Measurements from ENCODE around the gene ZDHHC16. TPM values are rescaled to one million over a fixed set of nuclear protein-coding genes. Genes with fewer than 3 reads are reported as not detected.
"Not testable (repeated sequence)": the region's sequence is repeated elsewhere in the genome, so short reads cannot be mapped to it uniquely, and the experiment has no call there.

Gene ZDHHC16
- total and polyA plus RNA-seq, 12 donors, result 13.4 to 49.6 (median 19.2) TPM

DNA sequence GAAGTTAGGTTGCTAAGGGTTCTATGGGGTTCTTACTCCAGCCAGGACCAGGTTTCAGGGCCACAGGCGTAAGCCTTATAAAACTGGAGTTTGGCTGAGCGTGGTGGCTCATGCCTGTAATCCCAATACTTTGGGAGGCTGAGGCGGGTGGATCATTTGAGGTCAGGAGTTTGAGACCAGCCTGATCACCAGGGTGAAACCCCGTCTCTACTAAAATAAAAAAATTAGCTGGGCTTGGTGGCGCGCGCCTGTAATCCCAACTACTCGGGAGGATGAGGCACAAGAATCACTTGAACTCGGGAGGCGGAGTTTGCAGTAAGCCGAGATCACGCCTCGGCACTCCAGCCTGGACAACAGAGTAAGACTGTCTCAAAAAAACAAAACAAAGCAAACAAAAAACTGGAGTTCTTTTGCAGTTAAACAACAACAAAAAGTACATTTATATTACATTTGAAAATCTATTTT is 44.5 kb upstream of the ZDHHC16 start:
- Histone ChIP-seq H3K4me1 (peaks cover 0 to 34% (median 13%) of the 10 kb centered on the region in 9 donors), H3K4me3 (peak overlapping the region in 9 of 10 donors; percentile 48 to 96 (median 79)), H3K27ac (peak overlapping the region in 9 of 10 donors; percentile 56 to 91 (median 83)), H3K9me3 (no peaks in the 10 kb centered on the region), H3K27me3 (no peaks in the 10 kb centered on the region), H3K36me3 (peaks cover 0 to 23% (median 4%) of the 10 kb centered on the region in 9 donors)
- TF ChIP-seq, protein P1, sequence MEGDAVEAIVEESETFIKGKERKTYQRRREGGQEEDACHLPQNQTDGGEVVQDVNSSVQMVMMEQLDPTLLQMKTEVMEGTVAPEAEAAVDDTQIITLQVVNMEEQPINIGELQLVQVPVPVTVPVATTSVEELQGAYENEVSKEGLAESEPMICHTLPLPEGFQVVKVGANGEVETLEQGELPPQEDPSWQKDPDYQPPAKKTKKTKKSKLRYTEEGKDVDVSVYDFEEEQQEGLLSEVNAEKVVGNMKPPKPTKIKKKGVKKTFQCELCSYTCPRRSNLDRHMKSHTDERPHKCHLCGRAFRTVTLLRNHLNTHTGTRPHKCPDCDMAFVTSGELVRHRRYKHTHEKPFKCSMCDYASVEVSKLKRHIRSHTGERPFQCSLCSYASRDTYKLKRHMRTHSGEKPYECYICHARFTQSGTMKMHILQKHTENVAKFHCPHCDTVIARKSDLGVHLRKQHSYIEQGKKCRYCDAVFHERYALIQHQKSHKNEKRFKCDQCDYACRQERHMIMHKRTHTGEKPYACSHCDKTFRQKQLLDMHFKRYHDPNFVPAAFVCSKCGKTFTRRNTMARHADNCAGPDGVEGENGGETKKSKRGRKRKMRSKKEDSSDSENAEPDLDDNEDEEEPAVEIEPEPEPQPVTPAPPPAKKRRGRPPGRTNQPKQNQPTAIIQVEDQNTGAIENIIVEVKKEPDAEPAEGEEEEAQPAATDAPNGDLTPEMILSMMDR (IDR thresholded peaks at IDR 0.05), result no peak
- 65 to 69% methylated on average over 13 of the region's 13 CpGs for WGBS, 2 donors
- ATAC-seq (no peak), DNase-seq (no peak)
- intact Hi-C loops (cut with DNase I), result loop anchor here in 4 of 10 donors (5.0 to 10.0 kb wide), 4 partner anchors 64 to 336 kb away; partner anchors contain the start of gene ZFYVE27 (in 1 of the 4)

DNA sequence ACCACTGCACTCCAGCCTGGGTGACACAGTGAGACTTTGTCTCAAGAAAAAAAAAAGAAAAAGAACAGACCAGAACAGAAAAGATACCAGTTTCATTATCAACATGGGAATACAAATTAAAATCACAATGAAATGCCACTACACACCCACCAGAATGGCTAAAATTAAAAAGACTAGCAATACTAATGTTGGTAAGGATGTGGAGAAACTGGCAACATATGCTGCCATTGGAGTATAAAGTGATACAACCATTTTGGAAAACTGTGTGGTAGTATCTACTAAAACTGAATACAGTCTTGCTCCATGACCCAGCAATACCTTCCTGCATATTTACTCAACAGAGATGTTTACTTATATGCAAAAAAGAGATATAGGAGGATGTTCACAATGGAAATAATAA is 41.9 kb upstream of the ZDHHC16 start:
- ATAC-seq, result no peak
- H3K27me3 ChIP-seq, result no peaks in the 10 kb centered on the region
- peaks cover 0 to under 1% (median 0%) of the 10 kb centered on the region in 9 donors for H3K36me3 ChIP-seq
- no peak overlapping the region for H3K27ac ChIP-seq
- H3K4me1 ChIP-seq, result peaks cover 0 to 58% (median 19%) of the 10 kb centered on the region in 9 donors
- H3K4me3 ChIP-seq, result no peak overlapping the region
- TF ChIP-seq, protein P1 (IDR thresholded peaks at IDR 0.05), result no peak
- H3K9me3 ChIP-seq, result no peaks in the 10 kb centered on the region
- DNase-seq, result no peak
- intact Hi-C loops (cut with DNase I), result loop anchor here in 4 of 10 donors (5.0 to 10.0 kb wide), 4 partner anchors 67 to 333 kb away; partner anchors contain the start of gene ZFYVE27 (in 1 of the 4)

DNA sequence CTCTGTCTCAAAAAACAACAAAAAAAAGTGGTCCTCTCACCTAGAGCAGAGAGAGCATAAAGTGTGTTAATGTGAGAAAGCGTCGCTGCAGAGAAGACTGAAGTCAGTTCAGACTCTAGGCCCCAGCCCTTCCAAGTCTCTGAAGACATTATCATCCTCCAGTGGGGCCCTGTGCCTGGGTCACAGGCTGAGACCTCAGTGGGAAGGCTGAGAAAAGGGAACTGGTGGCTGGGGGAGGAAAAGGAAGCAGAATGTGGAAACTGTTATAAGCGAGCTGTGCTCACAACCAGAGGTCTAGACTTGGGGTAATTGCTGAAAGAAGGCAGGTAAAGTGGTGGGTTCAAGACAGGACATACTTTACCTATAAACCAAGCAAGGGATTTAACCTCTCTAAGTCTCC is 39.9 kb upstream of the ZDHHC16 start:
- 72 to 84% methylated on average over 3 of the region's 3 CpGs for WGBS, 2 donors
- Histone ChIP-seq H3K27me3 (no peaks in the 10 kb centered on the region), H3K4me1 (peaks cover 0 to 41% (median 11%) of the 10 kb centered on the region in 9 donors), H3K4me3 (no peak overlapping the region), H3K9me3 (no peaks in the 10 kb centered on the region), H3K27ac (peak overlapping the region in 2 of 10 donors; percentile 30 to 87), H3K36me3 (no peaks in the 10 kb centered on the region)
- no peak for ATAC-seq
- TF ChIP-seq, protein P1 (IDR thresholded peaks at IDR 0.05), result no peak
- intact Hi-C loops (cut with DNase I), result loop anchor here in 5 of 10 donors (2.0 to 10.0 kb wide), 4 partner anchors 206 to 211 kb away; no protein-coding TSS in a partner anchor
- DNase-seq, result no peak

DNA sequence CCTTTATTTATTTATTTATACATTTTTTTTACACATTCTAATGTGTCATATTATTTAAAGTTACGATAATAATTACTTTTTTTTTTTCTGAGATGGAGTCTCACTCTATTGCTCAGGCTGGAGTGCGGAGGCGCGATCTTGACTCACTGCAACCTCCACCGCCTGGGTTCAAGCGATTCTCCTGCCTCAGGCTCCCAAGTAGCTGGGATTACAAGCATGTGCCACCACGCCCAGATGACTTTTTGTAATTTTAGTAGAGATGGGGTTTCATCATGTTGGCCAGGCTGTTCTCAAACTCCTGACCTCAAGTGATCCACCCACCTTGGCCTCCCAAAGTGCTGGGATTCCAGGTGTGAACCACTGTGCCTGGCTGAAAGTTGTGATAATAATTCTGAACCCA is 39.5 kb upstream of the ZDHHC16 start:
- H3K9me3 ChIP-seq, ATAC-seq, DNase-seq, H3K4me3 ChIP-seq, H3K36me3 ChIP-seq, H3K27me3 ChIP-seq: not testable (repeated sequence)
- peaks cover 0 to 38% (median 9%) of the 10 kb centered on the region in 9 donors for H3K4me1 ChIP-seq
- intact Hi-C loops (cut with DNase I), result loop anchor here in 5 of 10 donors (2.0 to 10.0 kb wide), 4 partner anchors 206 to 211 kb away; no protein-coding TSS in a partner anchor
- WGBS, 2 donors, result 91 to 94% methylated on average over 7 of the region's 7 CpGs
- peak overlapping the region in 2 of 10 donors; percentile 30 to 87 for H3K27ac ChIP-seq
